GOT3 (cell line): Measurements from ENCODE around the gene CLRN2.
"Not testable (repeated sequence)": the region's sequence is repeated elsewhere in the genome, so short reads cannot be mapped to it uniquely, and the experiment has no call there.

Experiments
- DNase-seq: peaks from one replicate; lab custom pipeline; 2025; ENCODE audit warnings: mixed read lengths; lab: John Stamatoyannopoulos, UW

Gene CLRN2

DNA sequence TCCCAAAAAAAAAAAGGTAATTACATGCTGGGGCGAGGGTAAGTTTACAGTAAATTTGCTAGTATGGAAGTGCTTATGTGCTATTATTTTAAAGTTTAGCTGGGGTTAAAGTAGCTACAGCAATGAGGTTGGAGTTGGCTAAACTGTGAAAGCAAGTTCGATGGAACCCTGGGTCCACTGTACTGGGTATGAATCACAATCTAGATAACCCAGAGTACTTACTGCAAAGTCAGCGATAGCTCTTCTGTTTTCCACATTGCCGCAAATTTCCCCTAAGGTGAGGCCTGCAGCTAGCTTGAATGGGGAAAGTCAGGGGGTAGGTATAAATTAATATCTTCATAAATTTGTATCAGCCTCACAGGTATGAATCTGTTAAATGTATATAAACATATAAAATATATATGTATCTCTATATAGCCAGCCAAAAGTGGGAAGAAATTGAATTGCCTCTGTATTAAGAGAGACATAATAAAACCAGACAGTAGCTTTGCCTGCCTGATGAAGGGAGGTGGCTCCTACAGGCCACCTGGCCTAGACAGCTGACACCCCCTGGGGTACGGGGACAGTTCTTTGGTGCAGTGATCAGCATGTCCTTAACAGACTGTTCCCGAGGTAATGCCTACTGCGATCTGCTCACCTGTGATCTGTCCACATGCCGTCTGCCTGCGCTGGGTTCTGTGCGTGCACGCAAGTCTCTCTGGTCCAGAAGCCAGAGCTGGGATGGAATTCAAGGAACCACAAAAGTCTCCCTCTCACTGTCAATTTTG is 30.6 kb downstream of the CLRN2 start:
- DNase-seq, result no peak

DNA sequence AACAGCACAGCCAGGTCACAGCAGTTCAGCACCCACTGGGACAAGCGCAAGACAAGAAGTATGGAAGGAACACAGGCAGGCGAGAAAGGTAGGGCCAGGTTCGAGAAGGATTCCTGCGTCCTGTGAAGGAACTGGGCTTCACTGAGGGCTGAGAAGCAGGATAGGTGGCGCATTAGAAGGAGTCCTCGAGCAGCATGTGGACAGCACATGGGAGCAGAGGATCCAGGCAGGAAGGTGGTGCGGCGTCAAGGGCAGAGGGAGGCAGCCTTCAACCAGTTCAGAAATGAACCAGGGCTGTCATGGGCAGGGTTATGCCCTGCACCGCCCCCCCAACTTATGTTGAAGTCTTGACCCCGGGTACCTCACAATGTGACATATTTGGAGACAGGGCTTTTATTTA is 31.3 kb downstream of the CLRN2 start:
- no peak for DNase-seq

- DNase-seq, result no peak
Measured at GRCh38 chr4:17546678-17547077, 31.7 kb downstream of the CLRN2 start.

- no peak for DNase-seq
Measured at GRCh38 chr4:17550549-17550948, 35.6 kb downstream of the CLRN2 start.

GRCh38 chr4:17552427-17552826 is 37.5 kb downstream of the CLRN2 start:
- DNase-seq, result no peak

GRCh38 chr4:17554568-17554967 is 39.6 kb downstream of the CLRN2 start:
- DNase-seq, result no peak

DNA sequence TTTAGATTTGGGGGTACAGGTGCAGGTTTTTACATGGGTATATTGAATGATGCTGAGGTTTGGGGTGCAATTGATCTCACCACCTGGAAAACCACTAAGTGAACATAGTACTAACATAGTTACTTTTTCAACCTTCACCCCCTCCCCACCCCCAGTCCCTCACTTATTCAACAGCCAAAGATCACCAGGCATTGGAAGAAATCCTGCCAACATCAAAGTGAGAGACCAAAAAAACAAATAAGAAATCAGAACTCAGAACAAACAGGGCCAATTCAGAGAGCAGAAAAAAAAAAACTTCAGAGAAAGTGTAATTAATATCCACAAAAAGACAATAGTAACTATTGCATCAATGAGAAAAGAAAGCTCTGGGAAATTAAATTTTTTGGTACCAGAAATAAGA is 41.5 kb downstream of the CLRN2 start:
- DNase-seq, result no peak

GRCh38 chr4:17557880-17558279 is 42.9 kb downstream of the CLRN2 start:
- no peak for DNase-seq

DNA sequence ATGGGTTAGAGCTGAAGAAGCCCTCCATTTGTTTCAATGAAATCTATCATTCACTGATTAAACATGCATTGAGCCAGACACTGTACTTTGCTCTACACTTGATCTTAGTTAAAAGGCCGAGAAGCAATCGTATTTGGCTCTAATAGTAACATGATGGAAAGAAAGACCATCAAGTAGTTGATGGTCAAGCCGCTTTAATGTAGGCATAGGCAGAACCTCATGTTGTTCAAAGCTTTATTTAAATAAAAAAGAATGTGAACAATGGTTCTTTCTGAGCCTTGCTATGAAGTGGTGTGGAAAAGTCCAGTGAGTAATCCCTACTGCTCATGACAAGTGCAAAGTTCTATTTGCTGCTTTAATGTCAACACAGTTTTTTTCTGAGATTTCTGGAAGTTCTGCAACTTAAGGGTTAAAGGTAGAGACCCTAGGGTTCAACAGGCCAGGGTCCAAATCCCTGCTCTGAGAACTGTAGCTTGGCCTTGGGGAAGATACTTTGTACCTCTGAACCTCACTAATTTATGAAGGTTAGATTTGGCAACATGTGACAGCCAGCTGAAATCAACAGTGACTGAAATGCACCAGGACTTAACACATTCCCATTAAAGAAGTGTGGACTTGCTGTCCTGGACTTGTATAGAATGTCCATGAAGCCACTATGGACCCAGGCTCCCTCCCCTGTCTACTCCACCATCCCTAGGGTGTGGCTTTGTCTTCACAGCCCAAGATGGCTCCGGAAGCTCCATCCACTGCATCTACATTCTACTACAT is 44.2 kb downstream of the CLRN2 start:
- no peak for DNase-seq

- DNase-seq, result no peak
Measured at GRCh38 chr4:17559709-17560048, 44.7 kb downstream of the CLRN2 start.

DNA sequence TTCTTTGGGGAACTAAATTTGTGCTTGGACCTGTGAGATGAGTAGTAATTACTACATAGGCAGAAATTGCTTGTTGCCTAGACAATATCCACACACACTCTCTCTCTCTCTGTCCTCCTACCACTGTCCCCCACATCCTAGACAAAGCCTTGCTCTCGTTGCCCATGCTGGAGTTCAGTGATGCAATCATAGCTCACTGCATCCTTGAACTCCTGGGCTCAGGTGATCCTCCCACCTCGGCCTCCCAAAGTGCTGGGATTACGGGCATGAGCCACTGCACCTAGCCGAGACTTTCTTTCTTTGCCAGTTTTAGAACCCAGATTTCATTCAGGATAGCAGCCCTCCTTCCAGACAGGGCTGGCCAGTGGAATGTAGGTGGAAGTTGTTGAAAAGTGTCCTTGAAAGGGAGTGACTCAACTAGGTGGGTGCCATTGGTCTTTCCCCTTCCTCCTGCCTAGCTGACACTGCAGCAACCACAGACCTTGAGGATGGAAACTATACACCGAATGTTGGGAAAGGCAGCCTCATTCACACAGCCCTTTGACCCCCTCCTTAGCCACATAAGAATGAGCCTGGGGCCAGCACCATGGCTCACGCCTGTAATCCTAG is 45.2 kb downstream of the CLRN2 start:
- DNase-seq, result no peak

DNA sequence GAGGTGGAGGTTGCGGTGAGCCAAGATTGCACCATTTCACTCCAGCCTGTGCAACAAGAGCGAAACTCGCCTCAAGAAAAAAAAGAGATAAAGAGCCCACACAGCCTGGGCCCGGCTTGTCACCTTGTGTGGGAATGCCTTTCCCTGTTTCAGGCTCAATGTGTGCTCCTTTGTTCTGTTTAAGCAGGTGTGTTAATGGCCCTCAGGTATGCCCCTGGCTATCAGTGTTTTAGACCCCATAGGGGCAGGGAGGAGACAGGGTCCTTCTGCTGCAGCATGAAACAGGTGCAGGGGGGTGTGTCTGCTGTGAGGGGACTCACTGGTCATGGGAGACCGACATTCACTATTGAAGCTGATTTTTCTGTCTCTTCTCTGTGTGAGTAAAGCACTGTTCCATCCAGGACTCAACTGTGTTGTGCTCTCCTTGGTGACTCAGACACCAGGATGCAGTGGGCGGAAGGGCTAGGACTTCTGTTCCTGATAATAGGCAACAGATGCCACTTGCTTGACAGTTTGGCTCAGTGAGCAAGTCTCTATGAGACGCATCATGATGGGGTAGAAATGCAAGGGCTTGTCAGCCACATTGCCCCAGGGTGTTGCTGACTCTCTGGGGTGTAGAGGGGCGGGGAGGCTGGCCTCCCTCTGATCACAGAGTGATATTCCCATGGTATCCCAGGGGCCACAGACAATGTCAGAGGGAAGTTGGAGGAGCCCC is 46.4 kb downstream of the CLRN2 start:
- no peak for DNase-seq

DNA sequence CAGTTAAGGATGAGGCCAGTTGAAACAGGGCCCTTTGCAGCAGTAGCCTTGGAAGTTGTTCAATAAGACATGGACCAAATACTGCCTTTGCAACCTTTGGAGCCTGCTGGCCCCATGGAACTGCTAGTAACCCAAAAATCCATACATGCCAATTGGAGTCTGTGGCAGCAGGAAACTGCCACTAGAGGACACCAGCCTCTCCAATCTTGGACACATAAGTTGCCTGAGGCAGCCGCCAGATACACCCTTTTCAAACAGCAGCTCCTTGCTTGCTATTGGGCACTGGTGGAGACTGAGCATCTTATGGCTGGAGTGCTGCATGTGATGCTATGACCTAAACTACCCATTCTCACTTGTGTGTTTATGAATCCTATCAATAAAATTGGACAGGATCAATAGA is 47.2 kb downstream of the CLRN2 start:
- no peak for DNase-seq

DNA sequence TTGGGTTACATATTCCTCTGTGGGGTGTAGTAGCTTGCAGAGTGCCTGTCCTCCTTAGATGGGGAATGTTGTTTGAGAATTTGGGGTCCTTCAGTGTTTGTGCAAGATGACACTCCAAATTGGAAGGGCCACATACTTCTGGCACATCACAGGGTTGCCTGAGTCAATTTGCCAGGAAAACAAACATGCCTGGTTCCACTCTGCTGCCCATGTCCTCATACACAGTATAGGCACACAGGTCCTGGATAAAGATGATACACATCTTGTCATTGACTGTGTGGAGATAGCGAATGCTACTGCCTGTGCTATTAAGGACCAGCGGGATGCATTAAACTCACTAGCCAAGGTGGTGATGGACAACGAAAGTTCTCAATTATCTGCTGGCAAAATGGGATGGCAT is 50.9 kb downstream of the CLRN2 start:
- DNase-seq, result no peak

DNA sequence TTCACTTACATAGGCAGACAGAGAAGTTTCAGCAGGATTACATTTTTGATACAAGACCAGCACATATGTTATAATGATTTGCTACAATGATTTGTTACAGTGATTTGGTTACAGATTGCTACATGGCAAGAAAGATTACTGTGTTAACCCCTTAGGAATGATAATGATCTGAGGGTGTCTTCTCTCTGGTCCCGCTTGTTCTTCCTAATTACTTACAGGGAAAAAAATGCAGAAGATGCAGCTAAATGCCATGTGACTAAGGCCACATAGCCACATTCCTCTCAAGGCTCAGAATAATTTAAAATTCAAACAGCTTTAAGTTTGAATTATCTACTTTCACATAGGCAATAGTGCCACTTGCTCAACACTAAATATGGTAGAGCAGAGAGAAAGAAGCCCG is 52.3 kb downstream of the CLRN2 start:
- no peak for DNase-seq

- no peak for DNase-seq
Measured at GRCh38 chr4:17574206-17574605, 59.2 kb downstream of the CLRN2 start.

- not testable (repeated sequence) for DNase-seq
Measured at GRCh38 chr4:17575177-17575576, 60.2 kb downstream of the CLRN2 start.
